Peyer's patch (tissue), 4 donors: Measurements from ENCODE around the gene SALL1. TPM values are rescaled to one million over a fixed set of nuclear protein-coding genes. Genes with fewer than 3 reads are reported as not detected.

Experiments
- DNase-seq, 3 donors: peaks; one replicate each; pipeline ENCODE4 v3.0.0-alpha.2; 2017 to 2019
- H3K27ac ChIP-seq, 4 donors: fragments of 200-600 bp; sonication (generic); one replicate each; pipeline ENCODE4 v1.5.1; 2016 to 2019
- H3K27me3 ChIP-seq, 2 donors: fragments of 200-600 bp; sonication (generic); one replicate each; pipeline ENCODE4 v1.5.1; 2019
- H3K36me3 ChIP-seq, 3 donors: fragments of 200-600 bp; sonication (generic); one replicate each; pipeline ENCODE4 v1.5.1; 2016 to 2019
- H3K4me1 ChIP-seq, 4 donors: fragments of 200-600 bp; sonication (generic); one replicate each; pipeline ENCODE4 v1.5.1; 2016 to 2019
- H3K4me3 ChIP-seq, 4 donors: fragments of 200-600 bp; sonication (generic); 1 replicate in 3 of 4; 2 replicates in 1 of 4; pipeline ENCODE4 v1.5.1; 2016 to 2019; ENCODE audit warnings: mild to moderate bottlenecking in 1 of 4
- H3K9me3 ChIP-seq, 4 donors: fragments of 200-600 bp; sonication (generic); one replicate each; pipeline ENCODE4 v1.5.1; 2016 to 2019; ENCODE audit warnings: mild to moderate bottlenecking in 1 of 4
- CTCF ChIP-seq, 6 experiments: fragments of 450-650 bp in 4 of 6; fragments of 200-600 bp in 2 of 6; sonication (generic) in 1 of 6; IDR thresholded peaks; one replicate each; pipeline ENCODE4 v1.5.1; 2017 to 2019; ENCODE audit warnings: antibody characterized with exemption in 6 of 6, mild to moderate bottlenecking in 3 of 6, moderate library complexity in 1 of 6
- POLR2A ChIP-seq, 2 donors: fragments of 450-650 bp; IDR thresholded peaks; one replicate each; pipeline ENCODE4 v1.5.1; 2017; ENCODE audit warnings: antibody characterized with exemption in 2 of 2, mild to moderate bottlenecking in 2 of 2, moderate library complexity in 2 of 2
- total RNA-seq, 4 donors: library from RNA; depleted of rRNA; stranded (reverse); fragments of >200 nt; gene quantifications; one replicate each; pipeline ENCODE4 v1.1.0, GENCODE V29; 2016

The SALL1 gene
- total RNA-seq, 4 donors from 2014 or later: 0.53 to 12.4 (median 2.5) TPM

- DNase-seq: no peak
- Histone ChIP-seq H3K9me3 (no peaks in the 10 kb centered on the region), H3K27me3 (peaks cover 0 to 33% of the 10 kb centered on the region in 2 donors), H3K4me1 (peaks cover 0 to 18% (median 0%) of the 10 kb centered on the region in 4 donors), H3K36me3 (no peaks in the 10 kb centered on the region), H3K27ac (peak overlapping the region in 2 of 4 donors; percentile 40 to 66), H3K4me3 (peak overlapping the region in 2 of 4 donors; percentile 49 to 53)
- no peak for TF ChIP-seq CTCF (IDR thresholded peaks at IDR 0.05)
- TF ChIP-seq POLR2A (IDR thresholded peaks at IDR 0.05): no peak
These were observed 1.3 kb downstream of the SALL1 start for GRCh38 chr16:51149721-51150164.

GRCh38 chr16:51149251-51149661, 1.8 kb downstream of the SALL1 start:
- H3K27ac ChIP-seq: peak overlapping the region in 2 of 4 donors; percentile 40 to 66
- no peak for DNase-seq
- no peaks in the 10 kb centered on the region for H3K9me3 ChIP-seq
- no peaks in the 10 kb centered on the region for H3K36me3 ChIP-seq
- peak overlapping the region in 2 of 4 donors; percentile 49 to 53 for H3K4me3 ChIP-seq
- peaks cover 0 to 18% (median 0%) of the 10 kb centered on the region in 4 donors for H3K4me1 ChIP-seq
- H3K27me3 ChIP-seq: peaks cover 0 to 32% of the 10 kb centered on the region in 2 donors
- no peak for TF ChIP-seq CTCF (IDR thresholded peaks at IDR 0.05)
- TF ChIP-seq POLR2A (IDR thresholded peaks at IDR 0.05): no peak

- Histone ChIP-seq H3K27ac (peak overlapping the region in 1 of 4 donors; percentile 40), H3K4me1 (peaks cover 0 to 18% (median 0%) of the 10 kb centered on the region in 4 donors), H3K4me3 (peak overlapping the region in 1 of 4 donors; percentile 49), H3K27me3 (peaks cover 0 to 30% of the 10 kb centered on the region in 2 donors), H3K36me3 (no peaks in the 10 kb centered on the region), H3K9me3 (no peaks in the 10 kb centered on the region)
- TF ChIP-seq POLR2A (IDR thresholded peaks at IDR 0.05) (no peak), CTCF (IDR thresholded peaks at IDR 0.05) (no peak)
- no peak for DNase-seq
These were observed 2.3 kb downstream of the SALL1 start for GRCh38 chr16:51148678-51149228.

- no peak for TF ChIP-seq CTCF (IDR thresholded peaks at IDR 0.05)
- TF ChIP-seq POLR2A (IDR thresholded peaks at IDR 0.05): no peak
- DNase-seq: no peak
- peaks cover 0 to 26% of the 10 kb centered on the region in 2 donors for H3K27me3 ChIP-seq
- H3K4me1 ChIP-seq: peaks cover 0 to 18% (median 0%) of the 10 kb centered on the region in 4 donors
- peak overlapping the region in 1 of 4 donors; percentile 40 for H3K27ac ChIP-seq
- no peaks in the 10 kb centered on the region for H3K9me3 ChIP-seq
- peak overlapping the region in 1 of 4 donors; percentile 49 for H3K4me3 ChIP-seq
- no peaks in the 10 kb centered on the region for H3K36me3 ChIP-seq
These were observed 3.0 kb downstream of the SALL1 start for GRCh38 chr16:51147776-51148677.

GRCh38 chr16:51146256-51146924, 4.7 kb downstream of the SALL1 start:
- Histone ChIP-seq H3K9me3 (no peaks in the 10 kb centered on the region), H3K4me1 (peaks cover 0 to 12% (median 0%) of the 10 kb centered on the region in 4 donors), H3K27me3 (peaks cover 0 to 13% of the 10 kb centered on the region in 2 donors), H3K27ac (no peak overlapping the region), H3K36me3 (no peaks in the 10 kb centered on the region), H3K4me3 (no peak overlapping the region)
- no peak for DNase-seq
- no peak for TF ChIP-seq POLR2A (IDR thresholded peaks at IDR 0.05)
- TF ChIP-seq CTCF (IDR thresholded peaks at IDR 0.05): peak in 1 of 6 experiments; percentile 6
